Hepatic stellate cell (primary cell): ENCODE results near the gene OR6P1.

Experiments used
- DNase-seq: peaks from one replicate; pipeline ENCODE4 v3.0.0; 2011; ENCODE audit warnings: low spot score

Gene OR6P1

GRCh38 chr1:158570480-158570879, at the start of gene OR6P1:
TSS of gene OR6P1 (minus strand) at chr1:158570580. CDS start at chr1:158563604, 6,976 bp downstream.
- DNase-seq, result no peak

- no peak for DNase-seq
These were observed 43.4 kb upstream of the OR6P1 start for GRCh38 chr1:158613764-158614163.

GRCh38 chr1:158611916-158612315, 41.5 kb upstream of the OR6P1 start:
- no peak for DNase-seq

- DNase-seq, result no peak
These were observed 36.9 kb upstream of the OR6P1 start for GRCh38 chr1:158607296-158607695.

GRCh38 chr1:158604968-158605367, 34.6 kb upstream of the OR6P1 start, which contains the start of gene OR10Z1:
TSS of gene OR10Z1 (plus strand) at chr1:158605268. CDS start at chr1:158606439, 1,171 bp downstream.
- DNase-seq, result no peak

GRCh38 chr1:158600735-158601134, 30.4 kb upstream of the OR6P1 start:
- DNase-seq, result no peak

GRCh38 chr1:158586942-158587341, 16.6 kb upstream of the OR6P1 start:
- DNase-seq, result no peak

GRCh38 chr1:158583962-158584361, 13.6 kb upstream of the OR6P1 start:
- no peak for DNase-seq

GRCh38 chr1:158579733-158580132, 9.4 kb upstream of the OR6P1 start, which contains the start of gene OR10X1:
TSS of gene OR10X1 (minus strand) at chr1:158579899. CDS start at chr1:158579899, 0 bp downstream.
- no peak for DNase-seq

- no peak for DNase-seq
These were observed 7.2 kb upstream of the OR6P1 start for GRCh38 chr1:158577561-158577960.

- DNase-seq, result no peak
These were observed 1.8 kb upstream of the OR6P1 start for GRCh38 chr1:158572226-158572625.

GRCh38 chr1:158564608-158565007, 5.8 kb downstream of the OR6P1 start:
- DNase-seq, result no peak

- no peak for DNase-seq
These were observed 6.5 kb downstream of the OR6P1 start for GRCh38 chr1:158563853-158564252.

- DNase-seq, result no peak
These were observed 10.7 kb downstream of the OR6P1 start for GRCh38 chr1:158559696-158560095.

- no peak for DNase-seq
These were observed 16.0 kb downstream of the OR6P1 start, which contains the start of gene OR6Y1 for GRCh38 chr1:158554352-158554751. TSS of gene OR6Y1 (minus strand) at chr1:158554405. CDS start at chr1:158548105, 6,300 bp downstream.

GRCh38 chr1:158552296-158552695, 18.1 kb downstream of the OR6P1 start:
- no peak for DNase-seq

GRCh38 chr1:158547533-158547932, 22.8 kb downstream of the OR6P1 start:
- DNase-seq, result no peak

GRCh38 chr1:158537609-158538008, 32.8 kb downstream of the OR6P1 start:
- DNase-seq, result no peak

- DNase-seq, result no peak
These were observed 35.9 kb downstream of the OR6P1 start for GRCh38 chr1:158534496-158534895.

- no peak for DNase-seq
These were observed 43.1 kb downstream of the OR6P1 start for GRCh38 chr1:158527190-158527815.

GRCh38 chr1:158521666-158522058, 48.7 kb downstream of the OR6P1 start:
- DNase-seq, result no peak

GRCh38 chr1:158520955-158521665, 49.3 kb downstream of the OR6P1 start:
- DNase-seq, result no peak

GRCh38 chr1:158520021-158520420, 50.4 kb downstream of the OR6P1 start:
- no peak for DNase-seq
